ENCODE results near the gene SLC5A9.

SLC5A9 gene

DNA sequence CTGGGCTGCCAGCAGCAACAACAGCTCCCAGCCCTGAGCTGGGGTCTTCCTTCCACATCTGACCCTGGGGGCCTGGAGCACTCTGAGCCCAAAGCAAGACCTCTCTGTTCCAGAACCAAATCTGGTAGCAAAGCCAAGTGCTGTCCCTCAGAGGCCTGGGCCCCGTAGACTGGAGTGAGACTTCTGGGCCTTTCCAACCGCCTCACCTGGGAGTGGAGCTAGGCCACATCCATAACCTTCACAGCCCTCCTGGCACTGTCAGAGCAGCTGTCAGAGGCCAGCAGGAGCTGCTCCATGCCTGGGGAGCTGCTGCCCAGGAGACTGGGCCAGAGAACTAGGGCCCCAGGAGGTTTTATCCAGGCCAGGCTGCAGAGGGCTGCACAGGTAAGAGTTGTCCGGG is 15.4 kb upstream of the SLC5A9 start:
- Histone ChIP-seq H3K23ac (ENCODE audit: low read depth, low read length, poor library complexity) (peak overlapping the region; percentile 73), H3K27me3 (ENCODE audit: control insufficient read depth in 3 of 3, insufficient read depth in 3 of 3, low read depth in 1 of 3, low read length in 3 of 3) (no peaks in the 10 kb centered on the region), H3K9ac (ENCODE audit: low read depth, low read length, poor library complexity) (no peak overlapping the region), H2BK120ac (ENCODE audit: low read depth, low read length) (no peak overlapping the region), H2AK5ac (ENCODE audit: low read depth, low read length) (peak overlapping the region; percentile 61), H3K4ac (ENCODE audit: low read length) (peak overlapping the region; percentile 41), H3K14ac (ENCODE audit: low read length) (no peak overlapping the region), H2BK12ac (ENCODE audit: low read length) (no peak overlapping the region), H3K4me3 (ENCODE audit: low read length in 2 of 2) (no peak overlapping the region), H3K79me1 (ENCODE audit: low read depth, low read length) (no peaks in the 10 kb centered on the region), H2BK5ac (ENCODE audit: low read length) (no peak overlapping the region), H3K4me2 (ENCODE audit: insufficient read depth, low read length, poor library complexity, severe bottlenecking) (no peak overlapping the region), H2BK15ac (ENCODE audit: low read length) (no peak overlapping the region), H3K18ac (ENCODE audit: low read length) (no peak overlapping the region), H4K91ac (ENCODE audit: low read depth, low read length, poor library complexity) (no peak overlapping the region), H4K8ac (ENCODE audit: low read depth, low read length) (no peak overlapping the region), H3K36me3 (replicated peaks in 1 of 2; ENCODE audit: control insufficient read depth in 2 of 2, insufficient read depth in 2 of 2, low read length in 2 of 2) (no peaks in the 10 kb centered on the region), H3K4me1 (ENCODE audit: control insufficient read depth in 2 of 2, insufficient read depth in 1 of 2, low read depth in 1 of 2, low read length in 2 of 2) (peaks cover 0 to 1% of the 10 kb centered on the region in 2 donors), H2AFZ (ENCODE audit: low read length) (no peak overlapping the region), H3K27ac (replicated peaks; ENCODE audit: low read length) (no peak overlapping the region), H3K9me3 (replicated peaks in 1 of 2; ENCODE audit: control insufficient read depth in 2 of 2, insufficient read depth in 1 of 2, low read depth in 1 of 2, low read length in 2 of 2) (no peaks in the 10 kb centered on the region)
- WGBS, 2 donors (ENCODE audit: extremely low coverage in 2 of 2, insufficient read length in 2 of 2, insufficient replicate concordance in 1 of 2), result no CpG with 5 or more reads among the region's 3 CpGs
- no peak for DNase-seq (ENCODE audit: low spot score)

DNA sequence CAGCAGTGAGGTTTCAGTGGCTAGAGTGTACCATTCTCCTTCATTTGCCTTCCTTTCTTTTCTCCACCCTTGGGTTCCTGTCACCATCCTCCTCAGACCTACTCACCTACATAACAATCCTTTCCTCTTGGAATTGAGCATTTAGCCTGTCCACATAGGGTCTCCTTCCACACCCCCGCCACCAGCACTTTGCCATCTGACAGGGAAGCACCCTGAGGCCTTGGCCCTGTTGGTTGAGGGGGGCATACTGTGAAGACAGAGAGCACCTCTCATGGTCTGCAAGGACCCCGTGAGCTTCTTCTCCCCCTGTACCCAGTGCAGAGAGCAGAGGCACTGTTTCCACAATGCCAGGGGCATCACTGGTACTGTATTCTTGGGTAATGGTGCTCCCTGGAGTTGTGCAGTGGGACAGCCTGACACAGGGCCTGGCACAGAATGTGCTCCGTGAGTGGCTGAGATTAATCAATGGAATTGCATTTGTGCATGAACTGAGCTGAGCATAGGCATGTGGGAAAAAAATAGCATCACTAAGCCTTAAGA is 14.9 kb upstream of the SLC5A9 start:
- Histone ChIP-seq H4K8ac (ENCODE audit: low read depth, low read length) (no peak overlapping the region), H3K4me1 (ENCODE audit: control insufficient read depth in 2 of 2, insufficient read depth in 1 of 2, low read depth in 1 of 2, low read length in 2 of 2) (peaks cover 0 to 1% of the 10 kb centered on the region in 2 donors), H3K4ac (ENCODE audit: low read length) (peak overlapping the region; percentile 41), H3K27ac (replicated peaks; ENCODE audit: low read length) (no peak overlapping the region), H3K23ac (ENCODE audit: low read depth, low read length, poor library complexity) (no peak overlapping the region), H3K9me3 (replicated peaks in 1 of 2; ENCODE audit: control insufficient read depth in 2 of 2, insufficient read depth in 1 of 2, low read depth in 1 of 2, low read length in 2 of 2) (no peaks in the 10 kb centered on the region), H3K36me3 (replicated peaks in 1 of 2; ENCODE audit: control insufficient read depth in 2 of 2, insufficient read depth in 2 of 2, low read length in 2 of 2) (no peaks in the 10 kb centered on the region), H3K27me3 (ENCODE audit: control insufficient read depth in 3 of 3, insufficient read depth in 3 of 3, low read depth in 1 of 3, low read length in 3 of 3) (no peaks in the 10 kb centered on the region), H3K9ac (ENCODE audit: low read depth, low read length, poor library complexity) (no peak overlapping the region), H2BK15ac (ENCODE audit: low read length) (no peak overlapping the region), H2AFZ (ENCODE audit: low read length) (no peak overlapping the region), H3K4me2 (ENCODE audit: insufficient read depth, low read length, poor library complexity, severe bottlenecking) (no peak overlapping the region), H2BK12ac (ENCODE audit: low read length) (no peak overlapping the region), H3K18ac (ENCODE audit: low read length) (no peak overlapping the region), H3K14ac (ENCODE audit: low read length) (no peak overlapping the region), H4K91ac (ENCODE audit: low read depth, low read length, poor library complexity) (no peak overlapping the region), H2BK120ac (ENCODE audit: low read depth, low read length) (no peak overlapping the region), H2BK5ac (ENCODE audit: low read length) (no peak overlapping the region), H3K4me3 (ENCODE audit: low read length in 2 of 2) (no peak overlapping the region), H3K79me1 (ENCODE audit: low read depth, low read length) (no peaks in the 10 kb centered on the region), H2AK5ac (ENCODE audit: low read depth, low read length) (no peak overlapping the region)
- WGBS, 2 donors (ENCODE audit: extremely low coverage in 2 of 2, insufficient read length in 2 of 2, insufficient replicate concordance in 1 of 2), result no CpG with 5 or more reads among the region's 3 CpGs
- no peak for DNase-seq (ENCODE audit: low spot score)

DNA sequence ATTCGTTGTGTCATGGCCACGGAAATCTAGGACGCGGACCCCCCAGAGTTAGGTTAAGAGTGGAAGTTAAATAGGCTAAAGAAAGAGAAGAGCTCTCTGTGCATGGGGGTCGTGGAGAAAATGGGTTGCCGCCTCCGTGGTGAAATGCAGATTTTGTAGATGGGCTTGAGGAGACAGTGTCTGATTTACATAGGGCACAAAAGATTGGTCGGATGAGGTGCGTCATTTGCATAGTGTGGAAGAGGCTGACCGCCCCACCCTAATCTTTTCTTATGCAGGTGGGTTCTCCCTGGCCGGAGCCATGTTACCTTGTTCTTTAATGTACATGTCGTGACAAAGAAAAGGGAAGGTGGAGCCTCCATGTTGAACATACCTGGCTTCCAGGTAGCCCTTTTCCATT is 14.3 kb upstream of the SLC5A9 start:
- no peak overlapping the region for H3K18ac ChIP-seq (ENCODE audit: low read length)
- no peak overlapping the region for H3K4me3 ChIP-seq (ENCODE audit: low read length in 2 of 2)
- no peak overlapping the region for H2AFZ ChIP-seq (ENCODE audit: low read length)
- no peak overlapping the region for H2BK5ac ChIP-seq (ENCODE audit: low read length)
- no peak overlapping the region for H2AK5ac ChIP-seq (ENCODE audit: low read depth, low read length)
- H2BK120ac ChIP-seq (ENCODE audit: low read depth, low read length), result no peak overlapping the region
- no peak overlapping the region for H2BK15ac ChIP-seq (ENCODE audit: low read length)
- no peak overlapping the region for H3K4me2 ChIP-seq (ENCODE audit: insufficient read depth, low read length, poor library complexity, severe bottlenecking)
- H2BK12ac ChIP-seq (ENCODE audit: low read length), result no peak overlapping the region
- no peaks in the 10 kb centered on the region for H3K9me3 ChIP-seq (replicated peaks in 1 of 2; ENCODE audit: control insufficient read depth in 2 of 2, insufficient read depth in 1 of 2, low read depth in 1 of 2, low read length in 2 of 2)
- H3K23ac ChIP-seq (ENCODE audit: low read depth, low read length, poor library complexity), result no peak overlapping the region
- H3K4ac ChIP-seq (ENCODE audit: low read length), result no peak overlapping the region
- no peaks in the 10 kb centered on the region for H3K79me1 ChIP-seq (ENCODE audit: low read depth, low read length)
- H3K27me3 ChIP-seq (ENCODE audit: control insufficient read depth in 3 of 3, insufficient read depth in 3 of 3, low read depth in 1 of 3, low read length in 3 of 3), result no peaks in the 10 kb centered on the region
- H3K4me1 ChIP-seq (ENCODE audit: control insufficient read depth in 2 of 2, insufficient read depth in 1 of 2, low read depth in 1 of 2, low read length in 2 of 2), result peaks cover 0 to 1% of the 10 kb centered on the region in 2 donors
- H3K14ac ChIP-seq (ENCODE audit: low read length), result no peak overlapping the region
- H3K36me3 ChIP-seq (replicated peaks in 1 of 2; ENCODE audit: control insufficient read depth in 2 of 2, insufficient read depth in 2 of 2, low read length in 2 of 2), result no peaks in the 10 kb centered on the region
- H4K91ac ChIP-seq (ENCODE audit: low read depth, low read length, poor library complexity), result no peak overlapping the region
- DNase-seq (ENCODE audit: low spot score), result no peak
- no peak overlapping the region for H3K9ac ChIP-seq (ENCODE audit: low read depth, low read length, poor library complexity)
- H3K27ac ChIP-seq (replicated peaks; ENCODE audit: low read length), result no peak overlapping the region
- no peak overlapping the region for H4K8ac ChIP-seq (ENCODE audit: low read depth, low read length)
- no CpG with 5 or more reads among the region's 12 CpGs for WGBS, 2 donors (ENCODE audit: extremely low coverage in 2 of 2, insufficient read length in 2 of 2, insufficient replicate concordance in 1 of 2)

DNA sequence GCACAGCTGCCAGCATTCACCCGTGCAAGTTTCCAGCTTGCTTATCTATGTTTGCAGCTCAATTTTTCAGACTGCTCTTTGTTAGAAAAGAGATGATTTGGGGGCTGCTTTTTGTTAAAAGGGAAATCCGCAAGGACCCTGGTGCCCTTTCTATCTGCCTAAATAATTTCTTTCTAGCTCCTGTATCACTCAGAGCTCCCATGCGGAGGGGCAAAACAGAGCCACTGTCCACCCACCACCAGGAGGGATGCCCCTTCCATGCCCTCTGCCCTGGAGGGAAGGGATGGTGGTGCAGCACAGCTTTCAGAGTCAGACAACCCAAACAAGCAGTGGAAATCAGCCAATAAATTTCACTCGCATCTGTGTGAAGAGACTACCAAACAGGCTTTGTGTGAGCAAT is 13.9 kb upstream of the SLC5A9 start:
- no peak overlapping the region for H2BK12ac ChIP-seq (ENCODE audit: low read length)
- H2AK5ac ChIP-seq (ENCODE audit: low read depth, low read length), result no peak overlapping the region
- no peaks in the 10 kb centered on the region for H3K27me3 ChIP-seq (ENCODE audit: control insufficient read depth in 3 of 3, insufficient read depth in 3 of 3, low read depth in 1 of 3, low read length in 3 of 3)
- H3K9ac ChIP-seq (ENCODE audit: low read depth, low read length, poor library complexity), result no peak overlapping the region
- H2AFZ ChIP-seq (ENCODE audit: low read length), result no peak overlapping the region
- H3K14ac ChIP-seq (ENCODE audit: low read length), result no peak overlapping the region
- H3K79me1 ChIP-seq (ENCODE audit: low read depth, low read length), result no peaks in the 10 kb centered on the region
- no peak overlapping the region for H2BK15ac ChIP-seq (ENCODE audit: low read length)
- no peaks in the 10 kb centered on the region for H3K36me3 ChIP-seq (replicated peaks in 1 of 2; ENCODE audit: control insufficient read depth in 2 of 2, insufficient read depth in 2 of 2, low read length in 2 of 2)
- no peak overlapping the region for H3K4me2 ChIP-seq (ENCODE audit: insufficient read depth, low read length, poor library complexity, severe bottlenecking)
- no peak overlapping the region for H3K4ac ChIP-seq (ENCODE audit: low read length)
- H3K9me3 ChIP-seq (replicated peaks in 1 of 2; ENCODE audit: control insufficient read depth in 2 of 2, insufficient read depth in 1 of 2, low read depth in 1 of 2, low read length in 2 of 2), result no peaks in the 10 kb centered on the region
- no peak overlapping the region for H4K8ac ChIP-seq (ENCODE audit: low read depth, low read length)
- H3K4me3 ChIP-seq (ENCODE audit: low read length in 2 of 2), result no peak overlapping the region
- H3K23ac ChIP-seq (ENCODE audit: low read depth, low read length, poor library complexity), result no peak overlapping the region
- no peak overlapping the region for H3K18ac ChIP-seq (ENCODE audit: low read length)
- H2BK5ac ChIP-seq (ENCODE audit: low read length), result no peak overlapping the region
- H3K4me1 ChIP-seq (ENCODE audit: control insufficient read depth in 2 of 2, insufficient read depth in 1 of 2, low read depth in 1 of 2, low read length in 2 of 2), result peaks cover 0 to 1% of the 10 kb centered on the region in 2 donors
- no CpG with 5 or more reads among the region's 4 CpGs for WGBS, 2 donors (ENCODE audit: extremely low coverage in 2 of 2, insufficient read length in 2 of 2, insufficient replicate concordance in 1 of 2)
- H3K27ac ChIP-seq (replicated peaks; ENCODE audit: low read length), result no peak overlapping the region
- H4K91ac ChIP-seq (ENCODE audit: low read depth, low read length, poor library complexity), result no peak overlapping the region
- no peak overlapping the region for H2BK120ac ChIP-seq (ENCODE audit: low read depth, low read length)
- no peak for DNase-seq (ENCODE audit: low spot score)

All from neuronal stem cell (in vitro differentiated cells).